ENCODE data around the gene MPL.

The MPL gene

GRCh38 chr1:43302201-43302600, 35.4 kb upstream of the MPL start:
- no peak overlapping the region for H3K4me3 ChIP-seq (ENCODE audit: low read depth, low read length)
- TF ChIP-seq, protein P1, sequence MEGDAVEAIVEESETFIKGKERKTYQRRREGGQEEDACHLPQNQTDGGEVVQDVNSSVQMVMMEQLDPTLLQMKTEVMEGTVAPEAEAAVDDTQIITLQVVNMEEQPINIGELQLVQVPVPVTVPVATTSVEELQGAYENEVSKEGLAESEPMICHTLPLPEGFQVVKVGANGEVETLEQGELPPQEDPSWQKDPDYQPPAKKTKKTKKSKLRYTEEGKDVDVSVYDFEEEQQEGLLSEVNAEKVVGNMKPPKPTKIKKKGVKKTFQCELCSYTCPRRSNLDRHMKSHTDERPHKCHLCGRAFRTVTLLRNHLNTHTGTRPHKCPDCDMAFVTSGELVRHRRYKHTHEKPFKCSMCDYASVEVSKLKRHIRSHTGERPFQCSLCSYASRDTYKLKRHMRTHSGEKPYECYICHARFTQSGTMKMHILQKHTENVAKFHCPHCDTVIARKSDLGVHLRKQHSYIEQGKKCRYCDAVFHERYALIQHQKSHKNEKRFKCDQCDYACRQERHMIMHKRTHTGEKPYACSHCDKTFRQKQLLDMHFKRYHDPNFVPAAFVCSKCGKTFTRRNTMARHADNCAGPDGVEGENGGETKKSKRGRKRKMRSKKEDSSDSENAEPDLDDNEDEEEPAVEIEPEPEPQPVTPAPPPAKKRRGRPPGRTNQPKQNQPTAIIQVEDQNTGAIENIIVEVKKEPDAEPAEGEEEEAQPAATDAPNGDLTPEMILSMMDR (conservative IDR thresholded peaks at IDR 0.05; ENCODE audit: low read depth, low read length): no peak
- no peak for DNase-seq (ENCODE audit: low read depth)

- H3K4me3 ChIP-seq (ENCODE audit: low read depth, low read length): no peak overlapping the region
- TF ChIP-seq, protein P1 (conservative IDR thresholded peaks at IDR 0.05; ENCODE audit: low read depth, low read length): no peak
- DNase-seq (ENCODE audit: low read depth): no peak
Observed at GRCh38 chr1:43302721-43303470, 34.7 kb upstream of the MPL start.

- TF ChIP-seq, protein P1 (conservative IDR thresholded peaks at IDR 0.05; ENCODE audit: low read depth, low read length): no peak
- DNase-seq (ENCODE audit: low read depth): no peak
- no peak overlapping the region for H3K4me3 ChIP-seq (ENCODE audit: low read depth, low read length)
Observed at GRCh38 chr1:43303471-43304313, 33.9 kb upstream of the MPL start.

DNA sequence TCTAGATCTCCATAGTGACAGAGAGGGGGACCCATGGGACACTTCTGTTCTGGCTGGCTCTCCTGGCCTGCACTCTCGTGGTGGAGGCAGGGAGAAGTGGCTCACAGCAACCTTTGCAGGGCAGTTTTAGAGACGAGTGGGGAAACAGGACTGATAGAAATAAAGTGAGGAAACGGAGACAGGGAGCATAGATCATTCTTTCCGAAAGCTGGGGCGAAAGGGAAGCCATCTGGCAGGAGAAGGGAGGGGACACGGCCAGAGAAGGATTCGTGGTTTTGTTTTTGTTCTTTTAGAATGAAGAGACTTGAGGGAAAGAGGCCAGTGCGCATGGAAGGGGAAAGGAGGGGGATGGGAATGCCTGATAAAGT, 33.3 kb upstream of the MPL start:
- DNase-seq (ENCODE audit: low read depth): no peak
- TF ChIP-seq, protein P1 (conservative IDR thresholded peaks at IDR 0.05; ENCODE audit: low read depth, low read length): no peak
- H3K4me3 ChIP-seq (ENCODE audit: low read depth, low read length): no peak overlapping the region

DNA sequence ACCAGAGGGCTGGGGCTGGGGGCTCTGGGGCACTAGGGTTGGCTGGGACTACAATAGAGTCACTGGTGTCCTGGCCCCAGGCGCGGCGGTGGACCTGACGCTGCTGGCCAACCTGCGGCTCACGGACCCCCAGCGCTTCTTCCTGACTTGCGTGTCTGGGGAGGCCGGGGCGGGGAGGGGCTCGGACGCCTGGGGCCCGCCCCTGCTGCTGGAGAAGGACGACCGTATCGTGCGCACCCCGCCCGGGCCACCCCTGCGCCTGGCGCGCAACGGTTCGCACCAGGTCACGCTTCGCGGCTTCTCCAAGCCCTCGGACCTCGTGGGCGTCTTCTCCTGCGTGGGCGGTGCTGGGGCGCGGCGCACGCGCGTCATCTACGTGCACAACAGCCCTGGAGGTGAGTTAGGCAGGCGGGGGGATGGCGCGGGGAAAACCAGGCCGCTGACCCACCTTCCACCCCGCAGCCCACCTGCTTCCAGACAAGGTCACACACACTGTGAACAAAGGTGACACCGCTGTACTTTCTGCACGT, 32.8 kb upstream of the MPL start:
- DNase-seq (ENCODE audit: low read depth): no peak
- no peak overlapping the region for H3K4me3 ChIP-seq (ENCODE audit: low read depth, low read length)
- TF ChIP-seq, protein P1 (conservative IDR thresholded peaks at IDR 0.05; ENCODE audit: low read depth, low read length): no peak

GRCh38 chr1:43305461-43305860, 32.2 kb upstream of the MPL start:
- TF ChIP-seq, protein P1 (conservative IDR thresholded peaks at IDR 0.05; ENCODE audit: low read depth, low read length): no peak
- no peak overlapping the region for H3K4me3 ChIP-seq (ENCODE audit: low read depth, low read length)
- DNase-seq (ENCODE audit: low read depth): no peak

All from choroid plexus epithelial cell (primary cell).